Loucy (cell line): ENCODE measurements around the gene C1orf52.
A peak's percentile ranks its signal among the peaks of the same experiment; 100 is the strongest.

Experiments
- H2AFZ ChIP-seq: fragments of 200-600 bp; sonication (generic); 2 replicates; pipeline ENCODE4 v1.6.0; 2016; ENCODE audit warnings: antibody characterized with exemption, mild to moderate bottlenecking, low read length, moderate library complexity
- H3F3A ChIP-seq: fragments of 200-600 bp; 2 replicates; pipeline ENCODE4 v1.6.0; 2016; ENCODE audit warnings: antibody characterized with exemption, low read depth, mild to moderate bottlenecking
- H3K27me3 ChIP-seq: fragments of 200-600 bp; sonication (generic); 2 replicates; pipeline ENCODE4 v1.6.1; 2014; ENCODE audit warnings: low read length, mild to moderate bottlenecking; ENCODE audit not compliant: insufficient read depth, poor library complexity, severe bottlenecking
- H3K36me3 ChIP-seq: fragments of 200-600 bp; sonication (generic); 2 replicates; pipeline ENCODE4 v1.6.1; 2016; ENCODE audit warnings: low read length; ENCODE audit not compliant: insufficient read depth
- H3K4me1 ChIP-seq: fragments of 200-600 bp; sonication (generic); 2 replicates; pipeline ENCODE4 v1.5.1; 2014; ENCODE audit warnings: low read length, mild to moderate bottlenecking; ENCODE audit not compliant: insufficient read depth, poor library complexity, severe bottlenecking
- H3K4me2 ChIP-seq: fragments of 200-600 bp; sonication (generic); 2 replicates; pipeline ENCODE4 v1.6.0; 2014; ENCODE audit warnings: antibody characterized with exemption, low read length, low read depth, mild to moderate bottlenecking; ENCODE audit not compliant: poor library complexity, severe bottlenecking
- H3K4me3 ChIP-seq: fragments of 200-600 bp; sonication (generic); 2 replicates; pipeline ENCODE4 v1.5.1; 2014; ENCODE audit warnings: low read length, mild to moderate bottlenecking, mixed read lengths; ENCODE audit not compliant: poor library complexity, severe bottlenecking
- H3K79me2 ChIP-seq: fragments of 200-600 bp; sonication (generic); 2 replicates; pipeline ENCODE4 v1.6.1; 2014; ENCODE audit warnings: low read length; ENCODE audit not compliant: insufficient read depth
- H3K9ac ChIP-seq: fragments of 200-600 bp; sonication (generic); 2 replicates; pipeline ENCODE4 v1.6.0; 2014; ENCODE audit warnings: mild to moderate bottlenecking, low read depth, low read length, moderate library complexity; ENCODE audit not compliant: poor library complexity, severe bottlenecking
- H3K9me2 ChIP-seq: fragments of 200-600 bp; sonication (generic); replicated peaks from 2 replicates; pipeline ENCODE4 v1.6.1; 2016; ENCODE audit warnings: low read depth, low read length, mixed read lengths
- H3K9me3 ChIP-seq: fragments of 200-600 bp; sonication (generic); 2 replicates; pipeline ENCODE4 v1.6.1; 2014; ENCODE audit warnings: mild to moderate bottlenecking, antibody characterized with exemption, low read length, low read depth; ENCODE audit not compliant: insufficient read depth
- H4K20me1 ChIP-seq: fragments of 200-600 bp; sonication (generic); 2 replicates; pipeline ENCODE4 v1.6.0; 2014; ENCODE audit warnings: antibody characterized with exemption, low read length, mild to moderate bottlenecking; ENCODE audit not compliant: insufficient read depth, poor library complexity, severe bottlenecking
- EZH2phosphoT487 ChIP-seq: fragments of 200-600 bp; IDR thresholded peaks from 2 replicates; pipeline ENCODE4 v1.6.1; 2018; ENCODE audit warnings: antibody characterized with exemption, mild to moderate bottlenecking, moderate library complexity, borderline replicate concordance
- TF ChIP-seq, protein P1 (sequence below): fragments of 200-600 bp; sonication (generic); conservative IDR thresholded peaks from 2 replicates; pipeline ENCODE4 v1.5.1; 2014; ENCODE audit warnings: mild to moderate bottlenecking, antibody characterized with exemption, low read length

C1orf52 gene

DNA sequence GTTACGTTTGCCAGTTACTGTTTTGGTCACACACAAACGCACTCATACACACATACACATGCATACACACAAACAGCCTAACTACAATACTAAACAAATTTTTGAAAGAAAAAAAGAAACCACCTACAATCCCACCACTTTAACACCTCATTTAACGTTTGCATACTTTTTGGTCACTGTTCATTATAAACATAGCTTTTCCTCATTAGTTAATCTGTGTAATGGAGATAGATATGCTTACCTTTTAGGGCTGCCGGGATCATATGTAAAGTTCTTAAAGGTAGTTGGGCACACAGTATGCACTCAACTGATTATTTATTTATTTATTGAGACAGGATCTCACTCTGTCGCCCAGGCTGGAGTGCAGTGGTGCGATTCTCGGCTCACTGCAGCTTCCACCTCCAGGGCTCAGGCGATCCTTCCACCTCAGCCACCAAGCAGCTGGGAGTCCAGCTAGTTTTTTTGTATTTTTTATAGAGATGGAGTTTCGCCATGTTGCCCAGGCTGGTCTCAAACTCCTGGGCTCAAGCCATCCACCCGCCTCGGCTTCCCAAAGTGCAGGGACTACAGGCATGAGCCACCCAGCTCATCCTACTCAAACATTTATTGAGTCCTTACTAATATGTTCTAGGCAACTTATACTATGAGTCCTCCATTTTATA lies 17.6 kb upstream of the C1orf52 start:
- peak overlapping the region; percentile 94 for H2AFZ ChIP-seq
- H4K20me1 ChIP-seq, result peaks cover 33% of the 10 kb centered on the region
- H3K4me3 ChIP-seq, result peak overlapping the region; percentile 90
- no peaks in the 10 kb centered on the region for H3F3A ChIP-seq
- H3K9me3 ChIP-seq, result no peaks in the 10 kb centered on the region
- H3K27me3 ChIP-seq, result peaks cover 5% of the 10 kb centered on the region
- TF ChIP-seq, protein P1, sequence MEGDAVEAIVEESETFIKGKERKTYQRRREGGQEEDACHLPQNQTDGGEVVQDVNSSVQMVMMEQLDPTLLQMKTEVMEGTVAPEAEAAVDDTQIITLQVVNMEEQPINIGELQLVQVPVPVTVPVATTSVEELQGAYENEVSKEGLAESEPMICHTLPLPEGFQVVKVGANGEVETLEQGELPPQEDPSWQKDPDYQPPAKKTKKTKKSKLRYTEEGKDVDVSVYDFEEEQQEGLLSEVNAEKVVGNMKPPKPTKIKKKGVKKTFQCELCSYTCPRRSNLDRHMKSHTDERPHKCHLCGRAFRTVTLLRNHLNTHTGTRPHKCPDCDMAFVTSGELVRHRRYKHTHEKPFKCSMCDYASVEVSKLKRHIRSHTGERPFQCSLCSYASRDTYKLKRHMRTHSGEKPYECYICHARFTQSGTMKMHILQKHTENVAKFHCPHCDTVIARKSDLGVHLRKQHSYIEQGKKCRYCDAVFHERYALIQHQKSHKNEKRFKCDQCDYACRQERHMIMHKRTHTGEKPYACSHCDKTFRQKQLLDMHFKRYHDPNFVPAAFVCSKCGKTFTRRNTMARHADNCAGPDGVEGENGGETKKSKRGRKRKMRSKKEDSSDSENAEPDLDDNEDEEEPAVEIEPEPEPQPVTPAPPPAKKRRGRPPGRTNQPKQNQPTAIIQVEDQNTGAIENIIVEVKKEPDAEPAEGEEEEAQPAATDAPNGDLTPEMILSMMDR, result no peak
- no peak for TF ChIP-seq EZH2phosphoT487
- H3K4me1 ChIP-seq, result peaks cover 28% of the 10 kb centered on the region
- peak overlapping the region; percentile 87 for H3K4me2 ChIP-seq
- no peaks in the 10 kb centered on the region for H3K9me2 ChIP-seq
- H3K79me2 ChIP-seq, result peaks cover 42% of the 10 kb centered on the region
- H3K36me3 ChIP-seq, result no peaks in the 10 kb centered on the region
- H3K9ac ChIP-seq, result peak overlapping the region; percentile 75

DNA sequence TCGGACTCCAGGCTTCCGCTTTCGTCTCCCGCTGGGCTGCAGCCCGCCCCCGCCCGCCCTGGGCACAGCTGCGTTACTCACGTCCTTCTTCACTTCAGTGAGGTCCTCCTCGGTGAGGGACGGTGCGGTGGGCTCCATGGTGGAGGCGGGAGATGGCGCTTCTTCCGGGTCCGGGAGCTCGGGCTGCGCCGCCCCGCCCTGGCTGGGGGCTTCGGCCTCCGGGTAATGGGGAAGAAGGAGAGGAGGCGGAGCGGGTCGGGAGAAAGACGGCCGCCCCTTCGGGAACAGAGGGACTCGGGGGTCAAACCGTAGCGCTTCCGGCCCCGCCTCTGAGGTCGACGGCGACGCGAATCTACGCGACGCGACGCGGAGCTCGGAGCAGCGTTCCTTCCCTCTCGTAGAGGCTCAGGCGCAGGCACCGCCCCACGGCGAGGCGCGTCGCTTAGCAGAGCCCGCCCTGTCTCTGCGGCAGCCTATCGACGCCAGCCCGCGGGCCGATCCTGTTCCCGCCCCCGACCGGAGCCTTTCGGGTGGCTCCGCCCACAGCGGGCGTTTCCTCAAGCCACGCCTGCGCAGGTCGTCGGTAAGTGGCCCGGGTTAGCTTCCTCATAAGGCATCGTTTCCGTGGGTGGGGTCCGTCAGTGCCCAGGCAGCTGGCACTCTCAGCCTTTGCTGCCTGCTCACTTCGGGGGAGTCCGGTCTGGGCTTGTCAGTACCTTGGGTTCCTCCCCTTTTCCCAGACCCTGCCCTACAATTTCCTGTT lies 16.9 kb upstream of the C1orf52 start, which contains the start of gene BCL10:
Gene BCL10 (minus strand): TSS at position 418 of the 763 bp plus-strand sequence. CDS start 280 bp downstream, at position 138.
- Histone ChIP-seq H3K27me3 (peaks cover 5% of the 10 kb centered on the region), H3K4me3 (peak within 1 kb of the TSS; percentile 90), H3K36me3 (no peaks in the 10 kb centered on the region), H4K20me1 (peaks cover 38% of the 10 kb centered on the region), H3K9me3 (no peaks in the 10 kb centered on the region), H3K9me2 (no peaks in the 10 kb centered on the region), H2AFZ (peak within 1 kb of the TSS; percentile 94), H3K9ac (peak within 1 kb of the TSS; percentile 85), H3K4me1 (peaks cover 35% of the 10 kb centered on the region), H3K4me2 (peak within 1 kb of the TSS; percentile 87), H3K79me2 (peaks cover 49% of the 10 kb centered on the region), H3F3A (no peaks in the 10 kb centered on the region)
- TF ChIP-seq, protein P1, result no peak
- no peak for TF ChIP-seq EZH2phosphoT487

DNA sequence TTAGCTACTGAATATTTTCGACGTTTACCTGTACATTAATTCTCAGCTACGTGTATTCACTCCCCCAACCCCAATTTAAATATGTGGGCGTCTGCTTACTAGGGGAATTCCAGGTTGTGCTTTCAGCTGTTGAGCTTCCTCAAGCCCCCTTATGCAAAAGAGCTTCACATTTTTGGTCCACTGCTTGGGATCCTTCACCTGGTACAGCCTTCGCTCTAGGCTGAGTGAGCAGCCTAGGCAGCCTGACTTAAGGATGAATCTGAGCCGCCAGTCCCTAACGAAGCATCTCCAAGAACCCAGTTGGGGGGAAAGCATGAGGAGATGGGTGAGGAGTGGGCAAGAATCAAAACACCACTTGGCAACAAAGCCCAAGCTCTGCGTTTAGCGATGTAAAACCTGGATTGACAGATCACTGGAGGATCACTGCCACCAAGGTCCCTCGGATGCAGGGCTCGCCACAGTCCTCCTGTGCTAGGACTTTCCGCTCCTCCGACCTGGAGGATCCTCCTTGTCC lies 16.3 kb upstream of the C1orf52 start:
- H3F3A ChIP-seq, result no peaks in the 10 kb centered on the region
- peaks cover 44% of the 10 kb centered on the region for H4K20me1 ChIP-seq
- peaks cover under 1% of the 10 kb centered on the region; the same call in 1 of the 2 replicates for H3K36me3 ChIP-seq
- peak overlapping the region; percentile 73 for H2AFZ ChIP-seq
- H3K4me3 ChIP-seq, result peak overlapping the region; percentile 90
- H3K9me2 ChIP-seq, result no peaks in the 10 kb centered on the region
- peaks cover 42% of the 10 kb centered on the region for H3K4me1 ChIP-seq
- H3K9me3 ChIP-seq, result no peaks in the 10 kb centered on the region
- peak overlapping the region; percentile 82 for H3K4me2 ChIP-seq
- peak overlapping the region; percentile 85 for H3K9ac ChIP-seq
- H3K27me3 ChIP-seq, result no peaks in the 10 kb centered on the region
- TF ChIP-seq EZH2phosphoT487, result no peak
- TF ChIP-seq, protein P1, result no peak
- peaks cover 55% of the 10 kb centered on the region for H3K79me2 ChIP-seq
